ENCODE data around the gene CD6.

Gene CD6

GRCh38 chr11:61052182-61052972 lies 80.9 kb downstream of the CD6 start:
- no peak overlapping the region for H2BK120ac ChIP-seq (ENCODE audit: low read depth, low read length)
- no peaks in the 10 kb centered on the region for H3K27me3 ChIP-seq (ENCODE audit: insufficient read depth, low read length, poor library complexity)
- no peak overlapping the region for H3K4me2 ChIP-seq (ENCODE audit: low read length)
- H2BK5ac ChIP-seq (ENCODE audit: low read length), result no peak overlapping the region
- no peaks in the 10 kb centered on the region for H3K4me1 ChIP-seq (ENCODE audit: control insufficient read depth, low read depth, low read length)
- H3K79me2 ChIP-seq (ENCODE audit: control insufficient read depth, insufficient read depth, low read length), result no peaks in the 10 kb centered on the region
- WGBS (ENCODE audit: extremely low coverage, insufficient coverage, low lambda C conversion rate), result no CpG with 5 or more reads among the region's 13 CpGs
- H3K9ac ChIP-seq (ENCODE audit: low read length), result no peak overlapping the region
- DNase-seq, result no peak
- no peaks in the 10 kb centered on the region for H3K79me1 ChIP-seq (ENCODE audit: low read length)
- H3K36me3 ChIP-seq (ENCODE audit: control insufficient read depth, insufficient read depth, low read length), result no peaks in the 10 kb centered on the region
- no peak overlapping the region for H4K8ac ChIP-seq (ENCODE audit: low read depth, low read length)
- H3K56ac ChIP-seq (ENCODE audit: low read length), result no peak overlapping the region
- no peak overlapping the region for H3K23ac ChIP-seq (ENCODE audit: low read length)
- H3K27ac ChIP-seq (ENCODE audit: low read depth, low read length), result no peak overlapping the region
- no peak overlapping the region for H3K18ac ChIP-seq (ENCODE audit: low read length)
- no peak overlapping the region for H3K4ac ChIP-seq (ENCODE audit: low read depth, low read length)
- no peak overlapping the region for H2AK5ac ChIP-seq (ENCODE audit: low read length)
- H4K5ac ChIP-seq (ENCODE audit: low read length), result no peak overlapping the region
- no peak overlapping the region for H2BK15ac ChIP-seq (replicated peaks; ENCODE audit: low read depth)
- H3K4me3 ChIP-seq (ENCODE audit: low read length), result no peak overlapping the region

GRCh38 chr11:61053191-61053590 lies 81.7 kb downstream of the CD6 start:
- no CpG with 5 or more reads among the region's 6 CpGs for WGBS (ENCODE audit: extremely low coverage, insufficient coverage, low lambda C conversion rate)
- no peak for DNase-seq

GRCh38 chr11:61054513-61054912 lies 83.0 kb downstream of the CD6 start:
- H3K4me1 ChIP-seq (ENCODE audit: control insufficient read depth, low read depth, low read length), result no peaks in the 10 kb centered on the region
- H3K27me3 ChIP-seq (ENCODE audit: insufficient read depth, low read length, poor library complexity), result no peaks in the 10 kb centered on the region
- no peak overlapping the region for H2BK5ac ChIP-seq (ENCODE audit: low read length)
- H3K9ac ChIP-seq (ENCODE audit: low read length), result no peak overlapping the region
- no peak overlapping the region for H3K4me2 ChIP-seq (ENCODE audit: low read length)
- no peak overlapping the region for H3K18ac ChIP-seq (ENCODE audit: low read length)
- H3K23ac ChIP-seq (ENCODE audit: low read length), result no peak overlapping the region
- WGBS (ENCODE audit: extremely low coverage, insufficient coverage, low lambda C conversion rate), result no CpG with 5 or more reads among the region's 3 CpGs
- no peak for DNase-seq
- H4K8ac ChIP-seq (ENCODE audit: low read depth, low read length), result no peak overlapping the region
- no peaks in the 10 kb centered on the region for H3K79me2 ChIP-seq (ENCODE audit: control insufficient read depth, insufficient read depth, low read length)
- no peaks in the 10 kb centered on the region for H3K79me1 ChIP-seq (ENCODE audit: low read length)
- H3K27ac ChIP-seq (ENCODE audit: low read depth, low read length), result no peak overlapping the region
- no peak overlapping the region for H2BK120ac ChIP-seq (ENCODE audit: low read depth, low read length)
- H4K5ac ChIP-seq (ENCODE audit: low read length), result no peak overlapping the region
- no peak overlapping the region for H2BK15ac ChIP-seq (replicated peaks; ENCODE audit: low read depth)
- no peak overlapping the region for H2AK5ac ChIP-seq (ENCODE audit: low read length)
- no peak overlapping the region for H3K4ac ChIP-seq (ENCODE audit: low read depth, low read length)
- H3K36me3 ChIP-seq (ENCODE audit: control insufficient read depth, insufficient read depth, low read length), result no peaks in the 10 kb centered on the region
- no peak overlapping the region for H3K4me3 ChIP-seq (ENCODE audit: low read length)
- no peak overlapping the region for H3K56ac ChIP-seq (ENCODE audit: low read length)

More at GRCh38 chr11:61053191-61053590, 81.7 kb downstream of the CD6 start:
- H3K4me3 ChIP-seq (ENCODE audit: low read length), result no peak overlapping the region
- H3K4me1 ChIP-seq (ENCODE audit: control insufficient read depth, low read depth, low read length), result no peaks in the 10 kb centered on the region
- no peak overlapping the region for H2AK5ac ChIP-seq (ENCODE audit: low read length)
- no peak overlapping the region for H2BK5ac ChIP-seq (ENCODE audit: low read length)
- no peak overlapping the region for H2BK15ac ChIP-seq (replicated peaks; ENCODE audit: low read depth)
- H3K27ac ChIP-seq (ENCODE audit: low read depth, low read length), result no peak overlapping the region
- no peak overlapping the region for H3K56ac ChIP-seq (ENCODE audit: low read length)
- H3K18ac ChIP-seq (ENCODE audit: low read length), result no peak overlapping the region
- H3K36me3 ChIP-seq (ENCODE audit: control insufficient read depth, insufficient read depth, low read length), result no peaks in the 10 kb centered on the region
- H3K79me2 ChIP-seq (ENCODE audit: control insufficient read depth, insufficient read depth, low read length), result no peaks in the 10 kb centered on the region
- no peaks in the 10 kb centered on the region for H3K79me1 ChIP-seq (ENCODE audit: low read length)
- H4K8ac ChIP-seq (ENCODE audit: low read depth, low read length), result no peak overlapping the region
- H4K5ac ChIP-seq (ENCODE audit: low read length), result no peak overlapping the region
- H2BK120ac ChIP-seq (ENCODE audit: low read depth, low read length), result no peak overlapping the region
- no peak overlapping the region for H3K9ac ChIP-seq (ENCODE audit: low read length)
- H3K27me3 ChIP-seq (ENCODE audit: insufficient read depth, low read length, poor library complexity), result no peaks in the 10 kb centered on the region
- H3K4me2 ChIP-seq (ENCODE audit: low read length), result no peak overlapping the region
- no peak overlapping the region for H3K23ac ChIP-seq (ENCODE audit: low read length)
- H3K4ac ChIP-seq (ENCODE audit: low read depth, low read length), result no peak overlapping the region

- no peak overlapping the region for H2BK5ac ChIP-seq (ENCODE audit: low read length)
- H3K23ac ChIP-seq (ENCODE audit: low read length), result no peak overlapping the region
- H2BK15ac ChIP-seq (replicated peaks; ENCODE audit: low read depth), result no peak overlapping the region
- no peak overlapping the region for H3K9ac ChIP-seq (ENCODE audit: low read length)
- DNase-seq, result no peak
- no peak overlapping the region for H3K4me2 ChIP-seq (ENCODE audit: low read length)
- H3K79me2 ChIP-seq (ENCODE audit: control insufficient read depth, insufficient read depth, low read length), result no peaks in the 10 kb centered on the region
- H3K27ac ChIP-seq (ENCODE audit: low read depth, low read length), result no peak overlapping the region
- no peaks in the 10 kb centered on the region for H3K4me1 ChIP-seq (ENCODE audit: control insufficient read depth, low read depth, low read length)
- H3K36me3 ChIP-seq (ENCODE audit: control insufficient read depth, insufficient read depth, low read length), result no peaks in the 10 kb centered on the region
- no peak overlapping the region for H3K4ac ChIP-seq (ENCODE audit: low read depth, low read length)
- H3K27me3 ChIP-seq (ENCODE audit: insufficient read depth, low read length, poor library complexity), result no peaks in the 10 kb centered on the region
- no peak overlapping the region for H3K56ac ChIP-seq (ENCODE audit: low read length)
- H4K5ac ChIP-seq (ENCODE audit: low read length), result no peak overlapping the region
- H3K4me3 ChIP-seq (ENCODE audit: low read length), result no peak overlapping the region
- no peak overlapping the region for H4K8ac ChIP-seq (ENCODE audit: low read depth, low read length)
- no peak overlapping the region for H3K18ac ChIP-seq (ENCODE audit: low read length)
- no peak overlapping the region for H2AK5ac ChIP-seq (ENCODE audit: low read length)
- H3K79me1 ChIP-seq (ENCODE audit: low read length), result no peaks in the 10 kb centered on the region
- no CpG with 5 or more reads among the region's 16 CpGs for WGBS (ENCODE audit: extremely low coverage, insufficient coverage, low lambda C conversion rate)
- no peak overlapping the region for H2BK120ac ChIP-seq (ENCODE audit: low read depth, low read length)
These were observed 83.6 kb downstream of the CD6 start for GRCh38 chr11:61054927-61055562.

- Histone ChIP-seq H3K9ac (ENCODE audit: low read length) (no peak overlapping the region), H3K4me3 (ENCODE audit: low read length) (no peak overlapping the region), H3K4me1 (ENCODE audit: control insufficient read depth, low read depth, low read length) (no peaks in the 10 kb centered on the region), H3K27ac (ENCODE audit: low read depth, low read length) (no peak overlapping the region), H2BK5ac (ENCODE audit: low read length) (no peak overlapping the region), H3K79me2 (ENCODE audit: control insufficient read depth, insufficient read depth, low read length) (no peaks in the 10 kb centered on the region), H3K4ac (ENCODE audit: low read depth, low read length) (no peak overlapping the region), H2AK5ac (ENCODE audit: low read length) (no peak overlapping the region), H2BK120ac (ENCODE audit: low read depth, low read length) (no peak overlapping the region), H3K4me2 (ENCODE audit: low read length) (no peak overlapping the region), H3K23ac (ENCODE audit: low read length) (no peak overlapping the region), H3K56ac (ENCODE audit: low read length) (no peak overlapping the region), H3K27me3 (ENCODE audit: insufficient read depth, low read length, poor library complexity) (no peaks in the 10 kb centered on the region), H2BK15ac (replicated peaks; ENCODE audit: low read depth) (no peak overlapping the region), H3K36me3 (ENCODE audit: control insufficient read depth, insufficient read depth, low read length) (no peaks in the 10 kb centered on the region), H4K5ac (ENCODE audit: low read length) (no peak overlapping the region), H3K18ac (ENCODE audit: low read length) (no peak overlapping the region), H3K79me1 (ENCODE audit: low read length) (no peaks in the 10 kb centered on the region), H4K8ac (ENCODE audit: low read depth, low read length) (no peak overlapping the region)
- DNase-seq, result no peak
- WGBS (ENCODE audit: extremely low coverage, insufficient coverage, low lambda C conversion rate), result no CpG with 5 or more reads among the region's 8 CpGs
These were observed 84.3 kb downstream of the CD6 start for GRCh38 chr11:61055776-61056175.

All from mesendoderm (in vitro differentiated cells).